Stimulated activated CD8-positive, alpha-beta memory T cell treated with anti-CD3 and anti-CD28 coated beads, Interleukin-15, amount 100 ng/mL, for 1 hour (primary cell): ENCODE measurements around the gene ARG2.

Experiments used
- DNase-seq: peaks from one replicate; pipeline ENCODE4 v3.0.0-alpha.2; 2020; ENCODE audit warnings: low read depth

Gene ARG2

GRCh38 chr14:67638642-67639041 lies 18.9 kb downstream of the ARG2 start:
- no peak for DNase-seq

- DNase-seq: no peak
Observed at GRCh38 chr14:67641480-67641879, 21.8 kb downstream of the ARG2 start.

- no peak for DNase-seq
Observed at GRCh38 chr14:67641902-67642749, 22.4 kb downstream of the ARG2 start.

- no peak for DNase-seq
Observed at GRCh38 chr14:67643713-67644112, 24.0 kb downstream of the ARG2 start.

- DNase-seq: no peak
Observed at GRCh38 chr14:67644428-67644827, 24.7 kb downstream of the ARG2 start.

GRCh38 chr14:67645414-67645813 lies 25.7 kb downstream of the ARG2 start:
- no peak for DNase-seq

GRCh38 chr14:67646131-67646530 lies 26.4 kb downstream of the ARG2 start:
- no peak for DNase-seq

- no peak for DNase-seq
Observed at GRCh38 chr14:67650151-67650550, 30.4 kb downstream of the ARG2 start.

- no peak for DNase-seq
Observed at GRCh38 chr14:67650694-67651093, 31.0 kb downstream of the ARG2 start.

- DNase-seq: no peak
Observed at GRCh38 chr14:67652189-67652588, 32.5 kb downstream of the ARG2 start.

GRCh38 chr14:67653651-67654280 lies 34.0 kb downstream of the ARG2 start:
- DNase-seq: no peak

- DNase-seq: no peak
Observed at GRCh38 chr14:67663633-67664032, 43.9 kb downstream of the ARG2 start.

- DNase-seq: no peak
Observed at GRCh38 chr14:67665868-67666267, 46.1 kb downstream of the ARG2 start.

- DNase-seq: no peak
Observed at GRCh38 chr14:67666750-67667449, 47.2 kb downstream of the ARG2 start.

GRCh38 chr14:67668559-67668958 lies 48.8 kb downstream of the ARG2 start:
- no peak for DNase-seq

GRCh38 chr14:67673451-67673850 lies 53.7 kb downstream of the ARG2 start:
- no peak for DNase-seq

GRCh38 chr14:67674139-67674479 lies 54.4 kb downstream of the ARG2 start:
- DNase-seq: no peak

- peak; percentile 52 for DNase-seq
Observed at GRCh38 chr14:67674480-67675218, 54.9 kb downstream of the ARG2 start, which contains the start of gene VTI1B. VTI1B (minus strand) TSS chr14:67674632; CDS start chr14:67674489, 143 bp downstream.

- DNase-seq: no peak
Observed at GRCh38 chr14:67675219-67675582, 55.5 kb downstream of the ARG2 start.

- DNase-seq: no peak
Observed at GRCh38 chr14:67679006-67679405, 59.3 kb downstream of the ARG2 start.

- DNase-seq: no peak
Observed at GRCh38 chr14:67680121-67680602, 60.4 kb downstream of the ARG2 start.

- no peak for DNase-seq
Observed at GRCh38 chr14:67680941-67681340, 61.2 kb downstream of the ARG2 start.
